ENCODE data around the gene NT5DC2. TPM values are rescaled to one million over a fixed set of nuclear protein-coding genes. Genes with fewer than 3 reads are reported as not detected.

NT5DC2 gene
- total RNA-seq, 1 donor from 2014 or later, result 9.9 TPM

GRCh38 chr3:52531860-52532516 lies 1.7 kb downstream of the NT5DC2 start:
- no peak overlapping the region for H3K27ac Mint-ChIP-seq
- no peaks in the 10 kb centered on the region for H3K9me3 Mint-ChIP-seq
- H3K4me1 Mint-ChIP-seq, result peaks cover 20% of the 10 kb centered on the region
- no peaks in the 10 kb centered on the region for H3K27me3 Mint-ChIP-seq
- peaks cover 4% of the 10 kb centered on the region for H3K36me3 Mint-ChIP-seq (ENCODE audit: low read depth)
- ATAC-seq (ENCODE audit: low read depth) (no peak), DNase-seq (no peak)
- TF ChIP-seq CTCF (IDR thresholded peaks at IDR 0.05), result no peak
- ChIA-PET POLR2A (interaction anchor here (0.5 to 0.6 kb wide), 2 partner anchors 521 to 564 kb away, joined by 3 to 5 read pairs; no protein-coding TSS in a partner anchor), CTCF (no interaction called here)
- intact Hi-C loops (cut with micrococcal nuclease), result loop anchor here (10.0 kb wide), 5 partner anchors 243 to 633 kb away; partner anchors contain the start of genes ACY1, ITIH1, NEK4 and POC1A
- H3K4me3 Mint-ChIP-seq, result peak overlapping the region; percentile 73

DNA sequence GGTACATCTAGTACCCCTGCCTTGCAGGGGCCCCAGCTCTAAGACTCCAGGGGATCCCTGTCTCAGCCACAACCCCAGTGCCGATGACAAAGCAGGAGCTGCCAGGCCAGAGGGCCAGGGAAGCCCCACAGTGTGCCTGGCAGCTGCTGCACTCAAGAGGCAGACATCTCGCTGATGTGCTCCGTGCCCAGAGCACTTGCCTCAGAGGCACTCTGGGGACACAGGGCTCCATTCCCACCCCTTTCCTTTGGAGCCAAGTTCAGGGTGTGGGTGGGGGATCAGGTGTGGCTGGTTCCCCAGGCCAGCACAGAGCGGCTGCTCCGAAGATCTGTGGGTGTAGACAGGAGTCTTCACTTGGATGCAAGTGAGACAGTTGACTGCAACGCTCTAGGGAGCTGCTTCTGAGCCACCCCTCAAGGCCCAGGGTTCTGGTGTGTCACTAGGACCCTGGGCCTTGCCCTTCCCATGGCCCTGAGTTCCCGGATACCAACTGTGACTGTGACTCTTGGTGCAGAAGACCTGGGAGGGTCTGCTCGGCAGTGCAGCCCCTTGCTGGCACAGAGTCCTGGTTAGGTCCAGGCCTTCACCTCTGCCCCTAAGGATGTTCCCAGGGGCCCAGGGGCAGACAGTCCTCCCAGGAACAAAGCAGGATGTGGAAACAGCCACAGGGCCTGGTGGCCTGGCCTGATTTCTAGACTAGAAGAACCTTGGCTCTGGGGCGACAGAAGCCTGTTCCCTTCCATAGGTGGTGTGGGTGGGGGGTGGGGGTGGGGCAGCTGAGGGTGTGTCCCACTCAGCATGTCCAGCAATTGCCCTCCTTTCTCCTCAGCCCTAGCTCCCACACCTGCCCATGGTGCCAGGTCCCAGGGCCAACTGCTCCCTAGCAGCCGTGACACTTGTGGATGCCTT lies 2.5 kb downstream of the NT5DC2 start:
- Mint-ChIP-seq H3K27ac (no peak overlapping the region), H3K27me3 (no peaks in the 10 kb centered on the region), H3K36me3 (ENCODE audit: low read depth) (no peaks in the 10 kb centered on the region), H3K4me1 (peaks cover 15% of the 10 kb centered on the region), H3K9me3 (no peaks in the 10 kb centered on the region), H3K4me3 (no peak overlapping the region)
- ChIA-PET CTCF (no interaction called here), POLR2A (interaction anchor here (0.6 kb wide), 1 partner anchor 563 kb away, joined by 3 read pairs; no protein-coding TSS in a partner anchor)
- intact Hi-C loops (cut with micrococcal nuclease), result loop anchor here (10.0 kb wide), 5 partner anchors 244 to 634 kb away; partner anchors contain the start of genes ACY1, ITIH1, NEK4 and POC1A
- TF ChIP-seq CTCF (IDR thresholded peaks at IDR 0.05), result no peak
- peak; percentile 12 for DNase-seq
- ATAC-seq (ENCODE audit: low read depth), result no peak

DNA sequence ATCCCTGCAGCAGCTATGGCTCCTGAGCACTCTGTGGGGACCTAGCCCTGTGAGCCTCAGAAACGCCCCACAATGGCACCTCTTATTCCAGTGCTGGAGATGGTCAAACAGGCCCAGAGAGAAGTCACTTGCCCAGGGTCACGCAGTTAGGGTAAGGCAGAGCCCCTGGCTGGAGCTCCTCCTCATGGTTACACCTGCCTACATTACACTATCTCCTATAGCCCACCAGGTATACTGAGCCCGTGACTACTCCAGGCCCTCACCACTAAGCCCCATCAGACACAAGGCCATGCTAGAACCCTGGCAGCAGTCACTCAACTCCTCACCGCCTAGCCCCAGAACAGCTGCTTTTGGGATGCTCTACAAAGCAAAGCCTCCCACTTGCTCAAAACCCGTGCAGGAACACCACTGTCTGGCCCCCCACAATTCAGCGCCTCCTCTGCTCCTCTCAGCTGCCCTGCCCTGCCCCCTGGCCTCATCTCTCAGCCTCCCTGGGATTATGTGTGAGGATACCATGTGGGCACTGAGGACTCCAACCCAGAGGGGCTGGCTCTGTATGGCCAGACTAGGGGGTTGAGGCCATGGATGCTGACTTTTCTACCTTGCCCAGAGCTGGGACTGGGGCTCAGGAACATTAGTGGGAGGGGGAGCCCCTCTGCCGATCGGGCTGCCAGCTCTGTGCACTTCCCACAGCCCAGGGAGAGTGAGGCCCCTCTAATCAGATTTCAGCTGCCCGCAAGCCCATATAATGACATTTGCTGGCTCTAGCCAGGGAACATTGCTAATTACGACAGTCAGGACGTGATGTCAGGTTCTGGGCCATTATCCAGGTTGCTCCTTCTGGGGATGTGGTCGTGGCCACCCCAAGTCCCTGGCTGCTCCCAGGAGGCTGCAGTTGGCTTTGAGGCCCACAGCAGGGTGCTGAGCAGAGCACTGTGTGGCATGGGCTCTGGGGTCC lies 4.0 kb downstream of the NT5DC2 start:
- ATAC-seq (ENCODE audit: low read depth) (no peak), DNase-seq (peak; percentile 12)
- no peak for TF ChIP-seq CTCF (IDR thresholded peaks at IDR 0.05)
- ChIA-PET POLR2A (no interaction called here), CTCF (no interaction called here)
- peaks cover 10% of the 10 kb centered on the region for H3K4me1 Mint-ChIP-seq
- no peak overlapping the region for H3K27ac Mint-ChIP-seq
- H3K27me3 Mint-ChIP-seq, result no peaks in the 10 kb centered on the region
- no peaks in the 10 kb centered on the region for H3K36me3 Mint-ChIP-seq (ENCODE audit: low read depth)
- intact Hi-C loops (cut with micrococcal nuclease), result loop anchor here (10.0 kb wide), 5 partner anchors 245 to 635 kb away; partner anchors contain the start of genes ACY1, ITIH1, NEK4 and POC1A
- no peaks in the 10 kb centered on the region for H3K9me3 Mint-ChIP-seq
- H3K4me3 Mint-ChIP-seq, result no peak overlapping the region

GRCh38 chr3:52528586-52529375 lies 4.9 kb downstream of the NT5DC2 start:
- H3K4me3 Mint-ChIP-seq, result no peak overlapping the region
- no peak for TF ChIP-seq CTCF (IDR thresholded peaks at IDR 0.05)
- no peak overlapping the region for H3K27ac Mint-ChIP-seq
- peaks cover 8% of the 10 kb centered on the region for H3K4me1 Mint-ChIP-seq
- H3K36me3 Mint-ChIP-seq (ENCODE audit: low read depth), result peaks cover 1% of the 10 kb centered on the region
- DNase-seq (peak; percentile 11), ATAC-seq (ENCODE audit: low read depth) (no peak)
- H3K9me3 Mint-ChIP-seq, result no peaks in the 10 kb centered on the region
- POLR2A ChIA-PET, result no interaction called here
- intact Hi-C loops (cut with micrococcal nuclease), result no loop called here
- no peaks in the 10 kb centered on the region for H3K27me3 Mint-ChIP-seq
- CTCF ChIA-PET, result no interaction called here

Data from activated B cell treated with CpG ODN at 0.5 μM for 24 hours (primary cell).